Measurements from ENCODE around the gene FREY1.

FREY1 gene

GRCh38 chr11:45930951-45931570 lies 24.0 kb upstream of the FREY1 start:
- no peak overlapping the region for H3K4me3 ChIP-seq (ENCODE audit: low read depth, low read length)
- no peak for DNase-seq (ENCODE audit: low read depth, low spot score)
- ChIA-PET POLR2A (no interaction called here), CTCF (interaction anchor here (1.8 to 6.1 kb wide), 3 partner anchors 34 to 75 kb away, joined by 6 to 28 read pairs (median 7); no protein-coding TSS in a partner anchor)
- TF ChIP-seq CTCF (IDR thresholded peaks at IDR 0.05; ENCODE audit: insufficient read depth, low read length, missing control alignments): no peak

GRCh38 chr11:45930031-45930794 lies 23.1 kb upstream of the FREY1 start:
- no peak for DNase-seq (ENCODE audit: low read depth, low spot score)
- TF ChIP-seq CTCF (IDR thresholded peaks at IDR 0.05; ENCODE audit: insufficient read depth, low read length, missing control alignments): no peak
- CTCF ChIA-PET: interaction anchor here (1.8 to 6.1 kb wide), 3 partner anchors 35 to 76 kb away, joined by 6 to 28 read pairs (median 7); no protein-coding TSS in a partner anchor
- no peak overlapping the region for H3K4me3 ChIP-seq (ENCODE audit: low read depth, low read length)
- POLR2A ChIA-PET: interaction anchor here (1.0 kb wide), 1 partner anchor 12 kb away, joined by 3 read pairs; the partner anchor contains the start of gene PEX16

GRCh38 chr11:45929486-45930030 lies 22.5 kb upstream of the FREY1 start:
- TF ChIP-seq CTCF (IDR thresholded peaks at IDR 0.05; ENCODE audit: insufficient read depth, low read length, missing control alignments): no peak
- ChIA-PET POLR2A (interaction anchor here (1.0 kb wide), 1 partner anchor 12 kb away, joined by 3 read pairs; the partner anchor contains the start of gene PEX16), CTCF (interaction anchor here (1.8 to 6.1 kb wide), 2 partner anchors 36 to 56 kb away, joined by 6 to 28 read pairs; no protein-coding TSS in a partner anchor)
- no peak for DNase-seq (ENCODE audit: low read depth, low spot score)
- no peak overlapping the region for H3K4me3 ChIP-seq (ENCODE audit: low read depth, low read length)

GRCh38 chr11:45928535-45929215 lies 21.6 kb upstream of the FREY1 start:
- TF ChIP-seq CTCF (IDR thresholded peaks at IDR 0.05; ENCODE audit: insufficient read depth, low read length, missing control alignments): no peak
- ChIA-PET CTCF (interaction anchor here (1.2 to 6.1 kb wide), 2 partner anchors 8 to 37 kb away, joined by 3 to 28 read pairs; no protein-coding TSS in a partner anchor), POLR2A (no interaction called here)
- H3K4me3 ChIP-seq (ENCODE audit: low read depth, low read length): no peak overlapping the region
- DNase-seq (ENCODE audit: low read depth, low spot score): no peak

- no peak for DNase-seq (ENCODE audit: low read depth, low spot score)
- H3K4me3 ChIP-seq (ENCODE audit: low read depth, low read length): no peak overlapping the region
- ChIA-PET POLR2A (no interaction called here), CTCF (interaction anchor here (0.9 to 6.1 kb wide), 3 partner anchors 9 to 79 kb away, joined by 3 to 28 read pairs (median 3); no protein-coding TSS in a partner anchor)
- TF ChIP-seq CTCF (IDR thresholded peaks at IDR 0.05; ENCODE audit: insufficient read depth, low read length, missing control alignments): no peak
Measured at GRCh38 chr11:45927684-45928413, 20.8 kb upstream of the FREY1 start.

All from AG04449 (cell line).